Liver (tissue), 9 donors: ENCODE data around the gene DNAH5. TPM values are rescaled to one million over a fixed set of nuclear protein-coding genes. Genes with fewer than 3 reads are reported as not detected.

ENCODE experiments used
- DNase-seq: peaks from one replicate; pipeline ENCODE4 v3.0.0-alpha.2; 2017; ENCODE audit warnings: low spot score
- H3K27ac ChIP-seq, 2 donors: one replicate each; pipeline ENCODE4 v1.7.0; 2013; ENCODE audit warnings: inconsistent platforms in 2 of 2, low read length in 2 of 2, control low read depth in 1 of 2, low read depth in 1 of 2, mild to moderate bottlenecking in 1 of 2
- H3K27me3 ChIP-seq, 4 donors: one replicate each; pipeline versions ENCODE4 v1.6.1 to v1.7.0; 2013; ENCODE audit warnings: low read length in 3 of 4, inconsistent platforms in 1 of 4, mild to moderate bottlenecking in 1 of 4, moderate library complexity in 1 of 4; ENCODE audit not compliant: control insufficient read depth in 4 of 4, insufficient read depth in 4 of 4
- H3K36me3 ChIP-seq, 4 donors: one replicate each; pipeline versions ENCODE4 v1.6.1 to v1.7.0; 2013; ENCODE audit warnings: low read length in 3 of 4, mild to moderate bottlenecking in 3 of 4, low read depth in 1 of 4, moderate library complexity in 1 of 4; ENCODE audit not compliant: control insufficient read depth in 4 of 4, insufficient read depth in 3 of 4
- H3K4me1 ChIP-seq, 4 donors: one replicate each; pipeline versions ENCODE4 v1.6.1 to v1.7.0; 2013; ENCODE audit warnings: low read length in 3 of 4, mild to moderate bottlenecking in 3 of 4, moderate library complexity in 1 of 4; ENCODE audit not compliant: control insufficient read depth in 4 of 4, insufficient read depth in 4 of 4
- H3K4me3 ChIP-seq, 3 donors: one replicate each; pipeline versions ENCODE4 v1.6.1 to v1.7.0; 2013; ENCODE audit warnings: low read length in 3 of 3, control low read depth in 1 of 3, low read depth in 1 of 3, mild to moderate bottlenecking in 1 of 3
- H3K9ac ChIP-seq, 2 donors: one replicate each; pipeline ENCODE4 v1.7.0; 2013; ENCODE audit warnings: low read length in 2 of 2, mild to moderate bottlenecking in 2 of 2, moderate library complexity in 2 of 2, control low read depth in 1 of 2, low read depth in 1 of 2
- H3K9me3 ChIP-seq, 4 donors: one replicate each; pipeline versions ENCODE4 v1.6.1 to v1.7.0; 2013; ENCODE audit warnings: low read length in 3 of 4; ENCODE audit not compliant: control insufficient read depth in 4 of 4
- EGR1 ChIP-seq, 2 donors: IDR thresholded peaks; 2 replicates each; pipeline ENCODE4 v1.6.1; 2016 to 2018; ENCODE audit warnings: antibody characterized with exemption in 2 of 2, low read depth in 2 of 2
- FOXA2 ChIP-seq: IDR thresholded peaks from 2 replicates; pipeline ENCODE4 v1.6.1; 2016; ENCODE audit warnings: antibody characterized with exemption
- GABPA ChIP-seq, 2 donors: IDR thresholded peaks in 1 of 2; conservative IDR thresholded peaks in 1 of 2; 2 replicates each; pipeline ENCODE4 v1.6.1; 2016; ENCODE audit warnings: antibody characterized with exemption in 2 of 2, mild to moderate bottlenecking in 1 of 2, moderate library complexity in 1 of 2
- HNF4A ChIP-seq, 2 donors: conservative IDR thresholded peaks; 2 replicates each; pipeline ENCODE4 v1.6.1; 2016; ENCODE audit warnings: antibody characterized with exemption in 2 of 2, mild to moderate bottlenecking in 2 of 2
- JUND ChIP-seq, 2 donors: IDR thresholded peaks; 2 replicates each; pipeline ENCODE4 v1.6.1; 2016; ENCODE audit warnings: antibody characterized with exemption in 2 of 2
- RAD21 ChIP-seq, 2 donors: IDR thresholded peaks; 2 replicates each; pipeline ENCODE4 v1.6.1; 2016; ENCODE audit warnings: antibody characterized with exemption in 2 of 2, mild to moderate bottlenecking in 2 of 2
- RXRA ChIP-seq, 2 donors: IDR thresholded peaks; 2 replicates each; pipeline ENCODE4 v1.6.1; 2017 to 2018; ENCODE audit warnings: antibody characterized with exemption in 2 of 2, mild to moderate bottlenecking in 1 of 2
- SP1 ChIP-seq: IDR thresholded peaks from 2 replicates; pipeline ENCODE4 v1.6.1; 2018; ENCODE audit warnings: antibody characterized with exemption, mild to moderate bottlenecking
- TAF1 ChIP-seq: conservative IDR thresholded peaks from 2 replicates; pipeline ENCODE4 v1.6.1; 2016; ENCODE audit warnings: antibody characterized with exemption, mild to moderate bottlenecking
- YY1 ChIP-seq: IDR thresholded peaks from 2 replicates; pipeline ENCODE4 v1.6.1; 2016; ENCODE audit warnings: antibody characterized with exemption, mild to moderate bottlenecking
- WGBS: extraction: QIAGEN DNeasy Blood & Tissue Kit; methylation state at CpG from one replicate; pipeline ENCODE4 v1.1.7; 2013; 5-methylcytosine and 5-hydroxymethylcytosine counted together
- polyA plus RNA-seq, 2 donors: library from polyadenylated mRNA; stranded (reverse) in 1 of 2; unstranded in 1 of 2; fragments of 200-250 nt in 1 of 2; fragments of >200 nt in 1 of 2; fragmentation: Nextera tagmentation in 1 of 2; extraction: Ambion mirVana in 1 of 2; gene quantifications; one replicate each; pipeline versions ENCODE4 v1.2.1 to v1.2.3, GENCODE V29; 2013 to 2015
- total RNA-seq, 2 donors: library from RNA; depleted of rRNA; stranded (reverse); fragments of >200 nt; gene quantifications; one replicate each; pipeline ENCODE4 v1.2.3, GENCODE V29; 2014
- TF ChIP-seq, protein P1 (sequence below): IDR thresholded peaks from 2 replicates; pipeline ENCODE4 v1.6.1; 2016; ENCODE audit warnings: antibody characterized with exemption
- TF ChIP-seq, protein P2 (sequence below): IDR thresholded peaks from 2 replicates; pipeline ENCODE4 v1.6.1; 2016; ENCODE audit warnings: antibody characterized with exemption
- TF ChIP-seq, protein P3 (sequence below): fragments of 150-350 bp; IDR thresholded peaks from 2 replicates; pipeline ENCODE4 v1.5.1; 2017; ENCODE audit warnings: improper control_type of control experiment, low read depth, low read length; ENCODE audit not compliant: missing input control
- TF ChIP-seq, protein P4 (sequence below): IDR thresholded peaks from 2 replicates; pipeline ENCODE4 v1.6.1; 2016; ENCODE audit warnings: antibody characterized with exemption, mild to moderate bottlenecking
- donor health status: healthy.
- donor health status: healthy.
- donor health status: healthy.
- donor health status: healthy.
- donor health status: healthy.

Gene DNAH5
- total and polyA plus RNA-seq, 4 donors: 0.19 to 14.8 (median 4.4) TPM

DNA sequence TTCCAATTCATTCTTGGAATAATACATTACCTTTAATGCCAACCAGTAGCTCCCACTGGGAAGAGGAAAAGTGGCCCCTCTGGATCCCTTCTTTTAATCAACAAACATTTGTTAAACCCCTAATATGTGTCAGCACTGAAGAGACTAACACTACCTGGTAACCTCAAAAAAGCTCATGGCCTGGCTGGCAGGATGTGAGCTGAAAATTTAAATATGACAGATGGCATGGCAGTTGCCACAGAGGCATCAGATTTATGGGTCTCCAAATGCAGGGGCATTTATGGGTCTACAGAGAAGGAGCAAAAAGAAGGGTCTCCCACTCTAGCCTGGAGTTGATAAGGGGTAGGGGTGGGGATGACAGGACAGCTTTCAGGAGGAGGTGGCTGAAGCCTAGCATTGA is 12.5 kb downstream of the DNAH5 start:
- no peak overlapping the region for H3K9ac ChIP-seq
- no peak for TF ChIP-seq YY1
- TF ChIP-seq, protein P1, sequence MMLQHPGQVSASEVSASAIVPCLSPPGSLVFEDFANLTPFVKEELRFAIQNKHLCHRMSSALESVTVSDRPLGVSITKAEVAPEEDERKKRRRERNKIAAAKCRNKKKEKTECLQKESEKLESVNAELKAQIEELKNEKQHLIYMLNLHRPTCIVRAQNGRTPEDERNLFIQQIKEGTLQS: no peak
- no peak for TF ChIP-seq JUND (IDR thresholded peaks at IDR 0.05)
- TF ChIP-seq HNF4A (conservative IDR thresholded peaks at IDR 0.05): no peak
- H3K4me3 ChIP-seq: no peak overlapping the region
- peaks cover 0 to 8% (median 4%) of the 10 kb centered on the region in 4 donors for H3K9me3 ChIP-seq
- H3K27ac ChIP-seq: no peak overlapping the region
- DNase-seq: no peak
- no peaks in the 10 kb centered on the region for H3K36me3 ChIP-seq
- no peaks in the 10 kb centered on the region for H3K27me3 ChIP-seq
- no peaks in the 10 kb centered on the region for H3K4me1 ChIP-seq

DNA sequence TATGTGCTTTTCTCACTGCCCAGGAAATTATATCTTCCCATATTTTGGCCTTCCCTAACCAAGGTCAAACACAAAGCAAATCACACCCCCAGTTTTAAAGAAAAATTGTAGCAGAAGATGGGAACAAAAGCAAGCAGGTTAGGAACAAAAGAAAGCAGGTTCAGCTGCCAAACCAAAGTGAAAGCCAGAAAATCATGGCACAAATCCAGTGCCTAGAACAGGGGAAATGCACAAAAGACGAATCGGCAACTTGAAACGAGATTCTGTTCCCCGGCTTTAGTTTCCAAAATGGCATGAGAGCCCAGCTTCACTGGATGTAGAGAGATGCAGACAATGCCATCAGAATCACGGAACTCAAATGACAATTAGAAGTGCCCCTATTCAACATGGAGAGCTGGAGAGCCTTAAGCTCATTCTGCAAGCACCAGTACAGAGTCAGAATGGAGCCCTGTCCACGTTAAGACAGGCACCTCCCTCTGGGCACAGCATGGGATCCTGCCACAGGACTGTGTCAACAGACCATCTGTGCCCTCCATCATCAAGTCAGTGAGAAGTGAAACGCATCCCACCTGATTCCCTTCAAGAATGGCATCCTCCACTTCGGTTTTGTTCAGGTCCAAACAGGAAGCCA is 13.8 kb downstream of the DNAH5 start:
- Histone ChIP-seq H3K27ac (no peak overlapping the region), H3K27me3 (no peaks in the 10 kb centered on the region), H3K9ac (no peak overlapping the region), H3K4me3 (no peak overlapping the region), H3K36me3 (no peaks in the 10 kb centered on the region), H3K9me3 (peaks cover 0 to 8% (median 4%) of the 10 kb centered on the region in 4 donors), H3K4me1 (no peaks in the 10 kb centered on the region)
- TF ChIP-seq EGR1 (IDR thresholded peaks at IDR 0.05; ENCODE audit: low read depth in 2 of 2) (no peak), SP1 (no peak), FOXA2 (no peak), TAF1 (no peak), JUND (IDR thresholded peaks at IDR 0.05) (no peak), RAD21 (IDR thresholded peaks at IDR 0.05) (no peak), RXRA (IDR thresholded peaks at IDR 0.05) (no peak), HNF4A (conservative IDR thresholded peaks at IDR 0.05) (no peak), GABPA (IDR thresholded peaks at IDR 0.05 in 1 of 2, conservative IDR thresholded peaks at IDR 0.05 in 1 of 2) (no peak)
- TF ChIP-seq, protein P1: no peak
- TF ChIP-seq, protein P2, sequence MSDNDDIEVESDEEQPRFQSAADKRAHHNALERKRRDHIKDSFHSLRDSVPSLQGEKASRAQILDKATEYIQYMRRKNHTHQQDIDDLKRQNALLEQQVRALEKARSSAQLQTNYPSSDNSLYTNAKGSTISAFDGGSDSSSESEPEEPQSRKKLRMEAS: no peak
- TF ChIP-seq, protein P3, sequence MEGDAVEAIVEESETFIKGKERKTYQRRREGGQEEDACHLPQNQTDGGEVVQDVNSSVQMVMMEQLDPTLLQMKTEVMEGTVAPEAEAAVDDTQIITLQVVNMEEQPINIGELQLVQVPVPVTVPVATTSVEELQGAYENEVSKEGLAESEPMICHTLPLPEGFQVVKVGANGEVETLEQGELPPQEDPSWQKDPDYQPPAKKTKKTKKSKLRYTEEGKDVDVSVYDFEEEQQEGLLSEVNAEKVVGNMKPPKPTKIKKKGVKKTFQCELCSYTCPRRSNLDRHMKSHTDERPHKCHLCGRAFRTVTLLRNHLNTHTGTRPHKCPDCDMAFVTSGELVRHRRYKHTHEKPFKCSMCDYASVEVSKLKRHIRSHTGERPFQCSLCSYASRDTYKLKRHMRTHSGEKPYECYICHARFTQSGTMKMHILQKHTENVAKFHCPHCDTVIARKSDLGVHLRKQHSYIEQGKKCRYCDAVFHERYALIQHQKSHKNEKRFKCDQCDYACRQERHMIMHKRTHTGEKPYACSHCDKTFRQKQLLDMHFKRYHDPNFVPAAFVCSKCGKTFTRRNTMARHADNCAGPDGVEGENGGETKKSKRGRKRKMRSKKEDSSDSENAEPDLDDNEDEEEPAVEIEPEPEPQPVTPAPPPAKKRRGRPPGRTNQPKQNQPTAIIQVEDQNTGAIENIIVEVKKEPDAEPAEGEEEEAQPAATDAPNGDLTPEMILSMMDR: no peak
- TF ChIP-seq, protein P4, sequence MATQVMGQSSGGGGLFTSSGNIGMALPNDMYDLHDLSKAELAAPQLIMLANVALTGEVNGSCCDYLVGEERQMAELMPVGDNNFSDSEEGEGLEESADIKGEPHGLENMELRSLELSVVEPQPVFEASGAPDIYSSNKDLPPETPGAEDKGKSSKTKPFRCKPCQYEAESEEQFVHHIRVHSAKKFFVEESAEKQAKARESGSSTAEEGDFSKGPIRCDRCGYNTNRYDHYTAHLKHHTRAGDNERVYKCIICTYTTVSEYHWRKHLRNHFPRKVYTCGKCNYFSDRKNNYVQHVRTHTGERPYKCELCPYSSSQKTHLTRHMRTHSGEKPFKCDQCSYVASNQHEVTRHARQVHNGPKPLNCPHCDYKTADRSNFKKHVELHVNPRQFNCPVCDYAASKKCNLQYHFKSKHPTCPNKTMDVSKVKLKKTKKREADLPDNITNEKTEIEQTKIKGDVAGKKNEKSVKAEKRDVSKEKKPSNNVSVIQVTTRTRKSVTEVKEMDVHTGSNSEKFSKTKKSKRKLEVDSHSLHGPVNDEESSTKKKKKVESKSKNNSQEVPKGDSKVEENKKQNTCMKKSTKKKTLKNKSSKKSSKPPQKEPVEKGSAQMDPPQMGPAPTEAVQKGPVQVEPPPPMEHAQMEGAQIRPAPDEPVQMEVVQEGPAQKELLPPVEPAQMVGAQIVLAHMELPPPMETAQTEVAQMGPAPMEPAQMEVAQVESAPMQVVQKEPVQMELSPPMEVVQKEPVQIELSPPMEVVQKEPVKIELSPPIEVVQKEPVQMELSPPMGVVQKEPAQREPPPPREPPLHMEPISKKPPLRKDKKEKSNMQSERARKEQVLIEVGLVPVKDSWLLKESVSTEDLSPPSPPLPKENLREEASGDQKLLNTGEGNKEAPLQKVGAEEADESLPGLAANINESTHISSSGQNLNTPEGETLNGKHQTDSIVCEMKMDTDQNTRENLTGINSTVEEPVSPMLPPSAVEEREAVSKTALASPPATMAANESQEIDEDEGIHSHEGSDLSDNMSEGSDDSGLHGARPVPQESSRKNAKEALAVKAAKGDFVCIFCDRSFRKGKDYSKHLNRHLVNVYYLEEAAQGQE: no peak
- no peak for DNase-seq
- 61% methylated on average over 8 of the region's 8 CpGs for WGBS
